Activated naive CD4-positive, alpha-beta T cell treated with anti-CD3 and anti-CD28 coated beads, Interleukin-2, amount 50 U/mL, for 24 hours (primary cell): ENCODE results near the gene PRIMPOL.
"Not testable (repeated sequence)": the region's sequence is repeated elsewhere in the genome, so short reads cannot be mapped to it uniquely, and the experiment has no call there.

Source experiments
- H3K27ac Mint-ChIP-seq: one replicate; pipeline ENCODE4 v1.8.0; 2021; ENCODE audit warnings: mild to moderate bottlenecking, mixed read lengths
- H3K27me3 Mint-ChIP-seq: one replicate; pipeline ENCODE4 v1.8.0; 2021; ENCODE audit warnings: mixed read lengths
- H3K36me3 Mint-ChIP-seq: one replicate; pipeline ENCODE4 v1.8.0; 2021; ENCODE audit warnings: mixed read lengths
- H3K4me1 Mint-ChIP-seq: one replicate; pipeline ENCODE4 v1.8.0; 2021; ENCODE audit warnings: mixed read lengths
- H3K4me3 Mint-ChIP-seq: one replicate; pipeline ENCODE4 v1.8.0; 2021; ENCODE audit warnings: mild to moderate bottlenecking, mixed read lengths
- H3K9me3 Mint-ChIP-seq: one replicate; pipeline ENCODE4 v1.8.0; 2021; ENCODE audit warnings: mixed read lengths

PRIMPOL gene

DNA sequence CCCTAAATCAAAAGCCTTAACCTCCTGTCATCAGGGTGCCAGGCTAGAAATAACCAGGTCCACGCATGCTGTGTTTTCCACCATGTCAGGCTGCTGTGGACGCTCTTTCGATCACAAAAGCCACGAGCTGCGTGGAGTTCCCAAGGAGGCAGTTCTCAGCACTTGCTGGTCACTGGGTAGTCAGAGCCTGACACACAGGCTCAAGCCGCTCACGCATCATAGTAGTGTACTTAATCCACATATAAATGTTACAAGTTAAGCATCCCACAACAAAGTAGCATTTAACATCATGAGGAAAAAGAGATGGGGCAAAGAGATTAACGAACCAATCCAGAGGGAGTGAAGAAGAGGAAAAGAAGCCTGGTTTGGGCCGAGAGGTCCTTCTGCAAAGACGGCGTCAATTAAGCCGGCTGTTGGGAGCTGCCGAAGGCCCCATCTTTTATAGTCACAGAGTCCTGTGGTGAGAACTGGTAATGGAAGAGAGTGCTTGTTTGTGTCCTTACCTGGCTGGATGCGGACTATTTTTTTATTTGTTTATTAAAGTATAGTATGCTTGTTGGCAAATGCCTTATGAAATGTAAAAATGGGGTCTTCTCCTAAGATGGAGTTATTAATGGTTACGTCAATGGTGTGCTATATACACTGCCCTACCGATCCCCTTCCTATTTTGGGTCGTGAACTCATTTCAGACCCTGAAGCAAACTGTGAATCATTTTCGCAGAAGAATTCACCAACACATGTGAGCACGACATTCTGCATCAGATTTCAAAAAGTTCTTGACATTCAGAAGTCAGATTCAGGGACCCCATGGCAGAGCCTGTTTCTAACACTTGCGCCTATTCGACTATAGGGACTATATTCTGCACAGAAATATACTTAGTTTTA is 675 bp downstream of the PRIMPOL start:
- Mint-ChIP-seq H3K36me3 (peaks cover 3% of the 10 kb centered on the region), H3K4me3 (peak overlapping the region; percentile 84), H3K27me3 (no peaks in the 10 kb centered on the region), H3K27ac (peak overlapping the region; percentile 80), H3K4me1 (peaks cover 47% of the 10 kb centered on the region), H3K9me3 (no peaks in the 10 kb centered on the region)

DNA sequence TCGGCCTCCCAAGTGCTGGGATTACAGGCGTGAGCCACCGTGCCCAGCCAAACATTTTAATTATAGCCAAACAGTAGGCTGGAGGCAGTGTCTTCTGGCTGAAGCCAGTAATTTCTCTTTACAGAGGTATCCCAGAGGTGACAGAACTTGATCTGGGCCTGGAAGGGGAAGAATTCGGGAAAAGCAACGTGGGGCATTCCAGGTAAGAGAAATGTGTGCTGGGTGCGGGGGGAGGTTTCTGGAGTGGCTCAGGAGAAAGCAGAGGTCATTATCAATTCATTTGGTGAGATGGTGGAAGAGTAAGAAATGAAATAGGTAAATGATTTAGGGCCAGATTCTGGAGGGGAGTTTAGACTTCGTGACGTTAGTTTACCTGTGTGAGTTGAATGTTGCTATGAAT is 2.4 kb downstream of the PRIMPOL start:
- Mint-ChIP-seq H3K27ac (peak overlapping the region; percentile 38), H3K9me3 (no peaks in the 10 kb centered on the region), H3K27me3 (no peaks in the 10 kb centered on the region), H3K4me3 (no peak overlapping the region), H3K4me1 (peaks cover 31% of the 10 kb centered on the region), H3K36me3 (peaks cover 1% of the 10 kb centered on the region)

DNA sequence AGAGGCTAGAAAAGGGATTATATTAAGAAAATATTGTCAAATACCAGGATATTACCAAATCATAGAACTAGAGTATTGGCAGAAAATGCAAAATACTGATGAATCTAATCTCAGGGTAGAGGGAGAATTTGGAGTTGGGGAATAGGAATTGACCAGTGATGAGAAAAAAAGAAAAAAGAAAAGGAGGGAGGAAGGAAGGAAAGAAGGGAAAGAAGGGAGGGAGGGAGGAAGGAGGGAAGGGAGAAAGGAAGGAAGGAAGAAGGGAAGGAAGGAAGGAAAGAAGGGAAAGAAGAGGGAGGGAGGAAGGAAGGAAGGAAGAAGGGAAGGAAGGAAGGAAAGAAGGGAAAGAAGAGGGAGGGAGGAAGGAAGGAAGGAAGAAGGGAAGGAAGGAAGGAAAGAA is 3.1 kb downstream of the PRIMPOL start:
- peaks cover 23% of the 10 kb centered on the region for H3K4me1 Mint-ChIP-seq
- H3K4me3 Mint-ChIP-seq, H3K27me3 Mint-ChIP-seq, H3K9me3 Mint-ChIP-seq, H3K36me3 Mint-ChIP-seq, H3K27ac Mint-ChIP-seq: not testable (repeated sequence)

DNA sequence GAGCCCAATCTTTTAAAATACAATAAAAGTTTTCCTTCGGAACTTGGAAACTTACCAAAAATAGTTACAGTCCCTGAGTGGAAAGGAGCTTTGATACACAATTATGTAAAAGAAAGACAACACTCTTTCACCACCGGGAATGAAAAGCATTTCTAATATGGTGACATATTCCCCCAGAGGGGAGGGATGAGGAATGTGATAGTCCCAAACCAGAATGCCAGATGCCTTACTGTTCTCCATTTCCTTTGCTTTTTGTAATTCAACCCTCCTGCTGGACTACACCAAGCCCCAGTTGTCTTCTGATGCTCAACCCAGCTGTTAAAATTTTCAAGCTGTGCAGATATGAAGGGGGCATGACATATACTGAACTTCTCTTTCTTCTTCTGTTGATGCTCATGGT is 4.1 kb downstream of the PRIMPOL start:
- no peaks in the 10 kb centered on the region for H3K9me3 Mint-ChIP-seq
- peaks cover 16% of the 10 kb centered on the region for H3K4me1 Mint-ChIP-seq
- no peak overlapping the region for H3K4me3 Mint-ChIP-seq
- no peaks in the 10 kb centered on the region for H3K27me3 Mint-ChIP-seq
- no peak overlapping the region for H3K27ac Mint-ChIP-seq
- peaks cover 2% of the 10 kb centered on the region for H3K36me3 Mint-ChIP-seq

DNA sequence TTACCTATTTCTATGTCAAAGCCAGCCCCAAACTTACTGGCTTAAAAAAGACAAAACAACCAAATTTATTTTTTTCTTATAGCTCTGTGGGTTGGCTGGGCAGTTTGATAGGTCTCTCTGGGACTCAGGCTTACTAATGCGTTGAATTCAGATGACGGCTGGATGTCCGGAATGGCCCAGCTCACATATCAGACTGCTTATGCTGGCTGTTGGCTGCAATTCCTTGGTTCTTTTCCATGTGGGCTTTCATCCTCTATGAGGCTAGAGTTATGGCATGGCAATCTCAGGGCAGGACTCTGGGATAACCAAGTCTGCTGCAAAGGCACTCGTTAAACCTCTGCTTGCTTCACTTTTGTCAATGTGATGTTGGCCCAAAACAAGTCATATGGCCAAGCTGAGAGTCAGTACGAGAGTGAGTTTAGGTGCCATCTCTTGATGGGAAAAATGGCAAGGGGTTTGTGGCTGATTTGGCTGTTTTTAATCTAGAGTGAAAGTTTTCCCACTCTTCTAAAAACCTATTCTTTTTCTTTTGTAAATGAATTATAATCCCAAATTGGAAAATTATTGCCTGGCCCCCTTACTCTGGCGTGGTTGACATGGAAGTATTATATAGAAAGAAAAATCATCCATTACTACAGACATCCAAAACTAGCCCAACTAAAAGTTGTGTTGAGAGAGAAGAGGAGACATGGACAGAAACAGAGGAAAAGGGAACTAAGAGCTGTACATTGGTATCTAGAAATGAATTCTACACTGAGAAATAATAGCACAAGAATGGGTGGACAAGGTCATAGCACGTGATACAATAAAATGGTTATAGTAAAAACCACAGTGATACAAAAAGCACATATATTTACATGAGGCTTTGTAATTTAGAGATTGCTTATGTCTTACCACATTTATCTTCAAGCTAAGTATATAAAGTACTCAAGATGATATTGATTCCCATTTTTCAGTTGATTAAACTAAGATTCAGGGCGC is 6.6 kb downstream of the PRIMPOL start:
- Mint-ChIP-seq H3K27me3 (no peaks in the 10 kb centered on the region), H3K4me1 (peaks cover 6% of the 10 kb centered on the region), H3K4me3 (no peak overlapping the region), H3K9me3 (no peaks in the 10 kb centered on the region), H3K36me3 (peaks cover 2% of the 10 kb centered on the region), H3K27ac (no peak overlapping the region)

DNA sequence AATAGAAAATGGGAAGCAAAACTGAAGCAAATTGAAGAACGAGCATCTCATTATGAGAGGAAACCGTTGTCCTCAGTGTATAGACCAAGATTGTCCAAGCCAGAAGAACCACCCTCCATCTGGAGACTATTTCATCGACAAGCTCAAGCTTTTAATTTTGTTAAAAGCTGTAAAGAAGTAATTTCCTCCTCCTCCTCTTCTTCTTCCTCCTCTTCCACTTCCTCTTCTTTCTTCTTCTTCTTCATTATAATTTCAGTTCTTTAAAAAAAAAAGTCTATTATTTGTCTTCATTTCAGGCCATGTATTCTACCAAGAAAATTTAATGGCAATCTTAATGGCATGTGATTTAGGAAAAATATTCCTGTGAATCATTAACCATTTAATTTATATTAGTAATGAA is 7.6 kb downstream of the PRIMPOL start:
- no peaks in the 10 kb centered on the region for H3K27me3 Mint-ChIP-seq
- H3K27ac Mint-ChIP-seq = no peak overlapping the region
- no peak overlapping the region for H3K4me3 Mint-ChIP-seq
- H3K4me1 Mint-ChIP-seq = peaks cover 2% of the 10 kb centered on the region
- H3K9me3 Mint-ChIP-seq = no peaks in the 10 kb centered on the region
- peaks cover 2% of the 10 kb centered on the region for H3K36me3 Mint-ChIP-seq

DNA sequence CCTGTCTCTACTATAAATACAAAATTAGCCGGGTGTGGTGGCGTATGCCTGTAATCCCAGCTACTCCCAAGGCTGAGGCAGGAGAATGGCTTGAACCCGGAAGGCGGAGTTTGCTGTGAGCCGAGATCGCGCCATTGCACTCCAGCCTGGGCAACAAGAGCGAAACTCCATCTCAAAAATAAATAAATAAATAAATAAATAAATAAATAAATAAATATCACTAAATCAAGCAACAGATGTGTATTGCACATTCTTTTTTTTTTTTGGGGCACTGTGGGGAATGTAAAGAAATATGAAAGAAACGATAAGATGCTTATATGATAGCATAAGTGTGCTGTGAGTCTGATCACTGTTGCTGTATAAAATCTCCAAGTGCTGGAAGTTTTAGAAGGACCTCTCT is 8.3 kb downstream of the PRIMPOL start:
- H3K27ac Mint-ChIP-seq, H3K4me1 Mint-ChIP-seq, H3K36me3 Mint-ChIP-seq, H3K9me3 Mint-ChIP-seq, H3K27me3 Mint-ChIP-seq, H3K4me3 Mint-ChIP-seq: not testable (repeated sequence)

DNA sequence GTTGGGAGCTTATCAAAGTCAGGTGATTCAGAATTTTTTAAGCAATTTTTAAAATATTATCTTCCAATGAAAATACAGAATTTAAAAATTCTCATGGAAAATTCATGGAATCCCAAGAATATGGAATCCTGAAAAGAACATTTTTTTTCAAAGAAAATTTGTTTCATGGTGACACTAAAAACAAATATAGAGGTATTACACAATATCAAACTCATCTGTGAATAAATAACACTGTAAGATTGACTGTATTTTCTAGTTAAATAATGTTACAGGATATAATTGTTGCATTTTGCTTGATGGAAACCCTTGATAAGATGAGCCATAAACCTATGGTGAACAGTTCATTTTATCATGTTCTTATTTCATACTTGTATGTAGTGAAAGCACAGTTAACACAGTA is 11.4 kb downstream of the PRIMPOL start:
- H3K27me3 Mint-ChIP-seq = no peaks in the 10 kb centered on the region
- H3K4me1 Mint-ChIP-seq = no peaks in the 10 kb centered on the region
- peaks cover 6% of the 10 kb centered on the region for H3K36me3 Mint-ChIP-seq
- H3K9me3 Mint-ChIP-seq = no peaks in the 10 kb centered on the region
- no peak overlapping the region for H3K4me3 Mint-ChIP-seq
- H3K27ac Mint-ChIP-seq = no peak overlapping the region

DNA sequence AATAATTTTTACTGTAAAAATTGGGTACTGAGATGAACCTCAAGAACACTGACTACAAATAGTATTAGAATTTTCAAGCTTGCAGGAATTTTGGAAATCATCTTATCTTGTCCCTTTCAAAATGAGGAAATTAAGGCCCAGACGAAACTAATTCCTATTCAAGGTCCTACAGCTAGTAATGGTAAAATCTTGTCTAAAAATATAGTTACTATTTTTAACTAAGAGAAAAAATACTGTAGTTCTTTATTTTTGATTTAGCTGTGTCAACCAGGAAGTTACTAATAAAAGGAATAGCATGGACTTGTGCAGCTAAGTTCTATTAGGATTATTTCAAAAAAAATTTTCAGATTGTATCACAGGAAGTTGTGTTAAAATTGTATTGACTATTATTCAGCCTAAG is 12.7 kb downstream of the PRIMPOL start:
- no peak overlapping the region for H3K4me3 Mint-ChIP-seq
- peaks cover 5% of the 10 kb centered on the region for H3K36me3 Mint-ChIP-seq
- H3K9me3 Mint-ChIP-seq = no peaks in the 10 kb centered on the region
- no peak overlapping the region for H3K27ac Mint-ChIP-seq
- H3K27me3 Mint-ChIP-seq = no peaks in the 10 kb centered on the region
- no peaks in the 10 kb centered on the region for H3K4me1 Mint-ChIP-seq

DNA sequence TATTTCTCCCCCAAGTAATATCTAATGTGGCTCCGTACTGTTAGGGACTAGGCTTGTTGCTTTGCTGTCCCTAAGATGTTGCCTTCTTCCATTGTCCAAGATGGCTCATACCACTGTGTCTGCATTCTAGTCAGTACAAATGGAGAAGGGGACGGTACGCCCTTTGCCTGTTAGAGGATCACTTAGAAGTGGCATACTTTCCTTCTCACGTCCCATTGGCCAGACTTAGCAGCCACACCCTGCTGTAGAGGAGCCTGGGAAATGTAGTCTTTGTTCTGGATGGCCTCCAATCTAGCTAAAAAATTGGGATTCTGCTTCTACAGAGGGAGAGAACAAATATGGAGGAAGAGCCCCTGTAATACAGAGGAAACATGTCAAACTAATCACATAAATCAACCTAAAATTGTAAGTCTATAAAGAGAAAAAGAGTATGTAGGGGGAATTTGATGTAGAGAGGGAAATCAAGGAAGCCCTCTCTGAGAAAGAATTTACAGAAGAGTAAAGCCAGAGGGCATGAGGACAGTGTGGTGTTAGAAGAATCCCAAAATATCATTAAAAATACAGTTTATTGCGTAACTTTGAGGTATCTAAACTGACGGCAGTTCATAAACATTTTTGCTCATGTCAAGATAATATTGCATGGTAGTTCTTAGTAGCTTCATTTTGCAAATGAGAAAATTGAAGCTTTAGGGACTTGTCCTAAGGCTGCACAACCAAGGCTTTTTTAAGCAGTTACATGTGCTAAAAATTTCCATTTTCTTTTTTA is 15.1 kb downstream of the PRIMPOL start:
- Mint-ChIP-seq H3K36me3 (peaks cover 13% of the 10 kb centered on the region), H3K4me1 (peaks cover 21% of the 10 kb centered on the region), H3K9me3 (no peaks in the 10 kb centered on the region), H3K27ac (no peak overlapping the region), H3K27me3 (no peaks in the 10 kb centered on the region), H3K4me3 (no peak overlapping the region)

DNA sequence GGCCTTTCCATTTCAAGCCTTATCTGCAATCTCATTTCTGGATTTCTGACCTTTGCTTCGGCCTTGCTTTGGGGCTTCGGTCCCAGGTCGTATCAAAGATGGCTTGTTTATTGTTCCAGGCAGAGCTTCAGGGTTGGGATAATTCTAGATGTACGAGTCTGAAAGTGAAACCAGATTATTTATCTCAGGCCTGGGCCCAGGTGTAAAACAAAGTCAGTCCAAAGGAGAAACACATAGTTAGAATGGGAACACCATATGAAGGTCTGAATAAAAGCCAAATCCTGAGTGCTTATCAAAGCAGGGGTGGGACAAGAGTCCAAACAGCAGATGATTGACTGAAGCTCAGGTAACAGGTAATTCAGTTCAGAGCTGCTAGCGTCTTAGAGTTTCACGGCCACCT is 17.1 kb downstream of the PRIMPOL start:
- no peaks in the 10 kb centered on the region for H3K27me3 Mint-ChIP-seq
- H3K36me3 Mint-ChIP-seq = peaks cover 15% of the 10 kb centered on the region
- no peaks in the 10 kb centered on the region for H3K9me3 Mint-ChIP-seq
- peaks cover 23% of the 10 kb centered on the region for H3K4me1 Mint-ChIP-seq
- H3K27ac Mint-ChIP-seq = no peak overlapping the region
- no peak overlapping the region for H3K4me3 Mint-ChIP-seq

DNA sequence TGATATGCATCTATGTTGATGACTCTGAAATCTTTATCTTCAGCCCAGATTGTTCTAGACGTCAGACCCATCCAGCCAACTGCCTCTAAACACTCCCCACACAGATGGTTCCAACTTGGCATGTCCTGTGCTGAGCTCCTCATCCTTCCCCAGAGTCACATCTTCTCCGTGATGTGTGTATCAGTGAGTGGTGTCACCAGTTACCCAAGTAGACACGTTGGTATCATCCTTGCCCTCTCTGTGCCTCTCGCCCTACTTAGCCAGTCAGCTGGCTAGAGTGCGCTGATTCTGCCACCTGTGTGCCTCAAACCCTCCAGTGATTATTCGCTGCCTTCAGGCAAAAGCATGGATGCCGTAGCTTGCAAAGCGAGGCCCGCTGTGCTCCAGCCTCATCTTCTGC is 18.6 kb downstream of the PRIMPOL start:
- Mint-ChIP-seq H3K27ac (no peak overlapping the region), H3K36me3 (peaks cover 15% of the 10 kb centered on the region), H3K4me1 (peaks cover 23% of the 10 kb centered on the region), H3K27me3 (no peaks in the 10 kb centered on the region), H3K9me3 (no peaks in the 10 kb centered on the region), H3K4me3 (no peak overlapping the region)

DNA sequence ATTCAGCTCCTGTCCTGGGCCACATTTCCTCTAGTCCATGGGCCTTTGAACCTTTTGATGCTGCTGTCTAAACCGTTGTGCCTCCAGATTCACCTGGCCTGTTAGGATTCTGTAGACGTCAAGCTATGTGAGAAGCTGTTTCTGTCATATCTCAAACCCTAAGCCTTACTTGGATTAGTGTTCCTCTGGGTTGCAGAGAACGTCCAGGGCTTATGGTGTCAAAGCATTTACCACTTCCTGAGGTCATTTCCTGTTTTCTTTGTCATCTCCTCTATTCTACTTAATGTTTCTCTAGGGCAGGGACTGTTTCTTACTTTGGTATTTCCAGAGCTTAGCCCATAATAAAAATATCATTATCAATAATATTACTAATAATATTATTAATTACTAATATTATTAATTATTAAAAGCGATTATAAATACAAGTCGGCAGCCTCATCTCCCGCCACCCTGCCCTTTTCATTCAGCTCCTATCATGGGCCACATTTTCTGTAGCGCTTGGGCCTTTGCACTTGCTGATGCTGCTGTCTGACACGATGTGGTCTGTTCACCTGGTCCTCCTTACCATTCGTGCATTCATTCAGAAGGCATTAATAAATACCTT is 19.1 kb downstream of the PRIMPOL start:
- H3K36me3 Mint-ChIP-seq = peaks cover 15% of the 10 kb centered on the region
- peaks cover 23% of the 10 kb centered on the region for H3K4me1 Mint-ChIP-seq
- no peaks in the 10 kb centered on the region for H3K9me3 Mint-ChIP-seq
- H3K27me3 Mint-ChIP-seq = no peaks in the 10 kb centered on the region
- peak overlapping the region; percentile 62 for H3K27ac Mint-ChIP-seq
- no peak overlapping the region for H3K4me3 Mint-ChIP-seq

DNA sequence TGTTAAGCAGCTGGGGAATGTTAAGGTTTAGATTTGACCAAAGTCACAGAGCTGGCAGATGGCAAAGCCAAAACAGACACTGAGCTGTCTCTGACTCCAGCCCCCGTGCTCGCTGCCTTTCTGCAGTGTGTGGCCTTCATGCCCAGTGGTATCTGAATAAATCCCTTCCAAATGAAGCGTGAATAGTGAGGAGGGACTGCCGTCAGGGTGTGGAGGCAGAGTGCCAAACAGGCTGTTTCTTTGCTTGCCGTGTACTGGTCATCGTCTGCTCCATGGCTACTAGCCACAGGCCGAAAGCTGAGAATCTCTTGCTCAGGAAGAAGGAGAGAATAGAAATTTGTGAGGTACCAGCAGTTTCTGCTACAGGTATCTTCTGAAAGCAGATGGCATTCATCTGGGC is 19.7 kb downstream of the PRIMPOL start:
- Mint-ChIP-seq H3K36me3 (peaks cover 15% of the 10 kb centered on the region), H3K9me3 (no peaks in the 10 kb centered on the region), H3K4me3 (no peak overlapping the region), H3K27ac (peak overlapping the region; percentile 47), H3K4me1 (peaks cover 23% of the 10 kb centered on the region), H3K27me3 (no peaks in the 10 kb centered on the region)

DNA sequence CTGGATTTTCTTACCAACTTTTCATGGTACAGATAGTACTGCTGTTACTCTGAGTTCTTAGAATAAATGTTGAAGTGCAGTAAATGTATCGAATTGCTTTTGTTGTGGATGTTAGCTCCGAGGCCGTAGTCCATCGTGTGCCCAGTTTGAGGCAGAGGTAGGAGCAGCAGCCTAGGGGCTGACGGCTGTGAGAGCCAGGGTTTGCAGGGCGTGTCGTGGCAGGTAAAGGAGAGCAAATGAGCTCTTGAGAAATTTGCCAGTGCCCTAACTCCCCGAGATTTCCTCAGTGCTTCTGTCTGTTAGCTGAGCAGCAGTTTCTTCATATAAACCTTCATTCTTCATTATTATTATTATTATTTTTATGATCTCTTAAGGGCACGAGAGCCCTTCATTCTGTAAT is 21.6 kb downstream of the PRIMPOL start:
- peaks cover 13% of the 10 kb centered on the region for H3K36me3 Mint-ChIP-seq
- no peaks in the 10 kb centered on the region for H3K9me3 Mint-ChIP-seq
- no peak overlapping the region for H3K27ac Mint-ChIP-seq
- H3K27me3 Mint-ChIP-seq = no peaks in the 10 kb centered on the region
- H3K4me1 Mint-ChIP-seq = peaks cover 23% of the 10 kb centered on the region
- no peak overlapping the region for H3K4me3 Mint-ChIP-seq
